H9 (cell line): ENCODE results near the gene BEX2. TPM values are rescaled to one million over a fixed set of nuclear protein-coding genes. Genes with fewer than 3 reads are reported as not detected.

Source experiments
- DNase-seq: peaks from one replicate; pipeline ENCODE4 v3.0.0-alpha.2; 2017
- H2AFZ ChIP-seq: one replicate; pipeline ENCODE4 v1.6.1; 2013; ENCODE audit warnings: mild to moderate bottlenecking, low read length, control low read depth, moderate library complexity
- H2AK5ac ChIP-seq: 2 replicates; pipeline ENCODE4 v1.6.1; 2013; ENCODE audit warnings: low read length, control low read depth, mixed read lengths; ENCODE audit not compliant: insufficient read length
- H2BK120ac ChIP-seq: one replicate; pipeline ENCODE4 v1.6.1; 2013; ENCODE audit warnings: low read depth, mild to moderate bottlenecking, low read length, control low read depth, inconsistent platforms; ENCODE audit not compliant: poor library complexity, severe bottlenecking
- H2BK12ac ChIP-seq: 2 replicates; pipeline ENCODE4 v1.6.1; 2013; ENCODE audit warnings: low read length, control low read depth, mixed read lengths, low read depth; ENCODE audit not compliant: insufficient read length
- H2BK15ac ChIP-seq: 2 replicates; pipeline ENCODE4 v1.6.1; 2013; ENCODE audit warnings: low read depth, low read length, control low read depth
- H2BK20ac ChIP-seq: one replicate; pipeline ENCODE4 v1.6.1; 2013; ENCODE audit warnings: low read depth, mild to moderate bottlenecking, low read length, control low read depth, inconsistent platforms; ENCODE audit not compliant: poor library complexity, severe bottlenecking
- H2BK5ac ChIP-seq: 2 replicates; pipeline ENCODE4 v1.6.1; 2013; ENCODE audit warnings: low read length, control low read depth, mixed read lengths; ENCODE audit not compliant: insufficient read length
- H3K14ac ChIP-seq: 2 replicates; pipeline ENCODE4 v1.6.1; 2013; ENCODE audit warnings: low read length, control low read depth; ENCODE audit not compliant: insufficient read depth
- H3K18ac ChIP-seq: 2 replicates; pipeline ENCODE4 v1.6.1; 2013; ENCODE audit warnings: low read depth, mild to moderate bottlenecking, mixed read lengths, low read length, control low read depth; ENCODE audit not compliant: insufficient read length
- H3K23ac ChIP-seq: 2 replicates; pipeline ENCODE4 v1.6.1; 2013; ENCODE audit warnings: low read length, control low read depth, mixed read lengths, low read depth; ENCODE audit not compliant: insufficient read length
- H3K23me2 ChIP-seq: 2 replicates; pipeline ENCODE4 v1.6.1; 2013; ENCODE audit warnings: low read depth, mild to moderate bottlenecking, mixed read lengths, low read length, control low read depth; ENCODE audit not compliant: insufficient read length, poor library complexity, severe bottlenecking
- H3K27ac ChIP-seq: 2 replicates; pipeline ENCODE4 v1.5.1; 2013; ENCODE audit warnings: low read length, control low read depth, mixed read lengths, low read depth; ENCODE audit not compliant: insufficient read length
- H3K27me3 ChIP-seq: 2 replicates; pipeline ENCODE4 v1.6.1; 2013; ENCODE audit warnings: low read length, control low read depth, inconsistent platforms; ENCODE audit not compliant: insufficient read depth
- H3K4ac ChIP-seq: 2 replicates; pipeline ENCODE4 v1.6.1; 2013; ENCODE audit warnings: low read depth, mild to moderate bottlenecking, control low read depth, inconsistent platforms, low read length, moderate library complexity
- H3K4me1 ChIP-seq: 2 replicates; pipeline ENCODE4 v1.6.1; 2013; ENCODE audit warnings: low read length, control low read depth, inconsistent platforms; ENCODE audit not compliant: insufficient read depth
- H3K4me2 ChIP-seq: 2 replicates; pipeline ENCODE4 v1.6.1; 2013; ENCODE audit warnings: low read length, control low read depth, mixed read lengths; ENCODE audit not compliant: insufficient read length, insufficient read depth
- H3K56ac ChIP-seq: 2 replicates; pipeline ENCODE4 v1.6.1; 2013; ENCODE audit warnings: low read depth, mild to moderate bottlenecking, mixed read lengths, low read length, control low read depth; ENCODE audit not compliant: insufficient read length
- H3K79me1 ChIP-seq: 2 replicates; pipeline ENCODE4 v1.6.1; 2013; ENCODE audit warnings: low read depth, mild to moderate bottlenecking, moderate library complexity, low read length, control low read depth, inconsistent platforms; ENCODE audit not compliant: insufficient read depth, poor library complexity, severe bottlenecking
- H3K79me2 ChIP-seq: 2 replicates; pipeline ENCODE4 v1.6.1; 2013; ENCODE audit warnings: low read length, control low read depth, inconsistent platforms; ENCODE audit not compliant: insufficient read depth
- H3K9ac ChIP-seq: 2 replicates; pipeline ENCODE4 v1.6.1; 2013; ENCODE audit warnings: low read length, control low read depth, mixed read lengths; ENCODE audit not compliant: insufficient read length; ENCODE audit errors: extremely low read depth
- H3K9me3 ChIP-seq: one replicate; pipeline ENCODE4 v1.6.1; 2013; ENCODE audit warnings: low read depth, low read length, inconsistent platforms; ENCODE audit not compliant: control insufficient read depth
- H3T11ph ChIP-seq: one replicate; pipeline ENCODE4 v1.6.1; 2013; ENCODE audit warnings: mild to moderate bottlenecking, low read length, control low read depth, inconsistent platforms
- H4K20me1 ChIP-seq: one replicate; pipeline ENCODE4 v1.6.1; 2013; ENCODE audit not compliant: control insufficient read depth, insufficient read length, insufficient read depth
- H4K5ac ChIP-seq: 2 replicates; pipeline ENCODE4 v1.6.1; 2013; ENCODE audit warnings: low read depth, mild to moderate bottlenecking, mixed read lengths, low read length, control low read depth; ENCODE audit not compliant: insufficient read length
- H4K8ac ChIP-seq: replicated peaks from 2 replicates; pipeline ENCODE4 v1.6.1; 2013; ENCODE audit warnings: low read length, control low read depth, mixed read lengths, low read depth; ENCODE audit not compliant: insufficient read length
- H4K91ac ChIP-seq: 2 replicates; pipeline ENCODE4 v1.6.1; 2013; ENCODE audit warnings: low read depth, mild to moderate bottlenecking, moderate library complexity, mixed read lengths, low read length, control low read depth; ENCODE audit not compliant: insufficient read length
- H3K27ac Mint-ChIP-seq, 3 experiments: 2 replicates in 2 of 3; 3 replicates in 1 of 3; pipeline ENCODE4 v1.8.0; 2020 to 2021; ENCODE audit warnings: mixed read lengths in 3 of 3, mild to moderate bottlenecking in 1 of 3, moderate library complexity in 1 of 3
- H3K27me3 Mint-ChIP-seq: 2 replicates; pipeline ENCODE4 v1.8.0; 2021; ENCODE audit warnings: low read depth, mild to moderate bottlenecking, moderate library complexity, mixed read lengths
- H3K36me3 Mint-ChIP-seq, 3 experiments: 2 replicates in 2 of 3; 3 replicates in 1 of 3; pipeline ENCODE4 v1.8.0; 2020 to 2021; ENCODE audit warnings: low read depth in 3 of 3, mixed read lengths in 3 of 3; ENCODE audit not compliant: insufficient read depth in 1 of 3
- H3K4me1 Mint-ChIP-seq, 2 experiments: 2 replicates each; pipeline ENCODE4 v1.8.0; 2020; ENCODE audit warnings: mixed read lengths in 2 of 2
- H3K4me3 Mint-ChIP-seq, 2 experiments: 2 replicates in 1 of 2; 3 replicates in 1 of 2; pipeline ENCODE4 v1.8.0; 2020 to 2021; ENCODE audit warnings: mild to moderate bottlenecking in 2 of 2, mixed read lengths in 2 of 2, moderate library complexity in 1 of 2
- H3K9me3 Mint-ChIP-seq, 2 experiments: 2 replicates in 1 of 2; 3 replicates in 1 of 2; pipeline ENCODE4 v1.8.0; 2020; ENCODE audit warnings: mild to moderate bottlenecking in 2 of 2, mixed read lengths in 2 of 2, moderate library complexity in 1 of 2
- WGBS: extraction: QIAGEN DNeasy Blood & Tissue Kit; methylation state at CpG from one replicate; pipeline ENCODE4 v1.1.7; 2013; ENCODE audit warnings: missing lambda C conversion rate, low lambda C conversion rate, mixed read lengths; ENCODE audit not compliant: insufficient read length; ENCODE audit errors: extremely low coverage; 5-methylcytosine and 5-hydroxymethylcytosine counted together
- total RNA-seq: library from RNA; stranded (reverse); gene quantifications from 2 replicates; pipeline ENCODE4 v1.2.1, GENCODE V29; 2021
- TF ChIP-seq, protein P1 (sequence below): fragments of 200-600 bp; sonication (generic); conservative IDR thresholded peaks from 3 replicates; pipeline ENCODE4 v1.8.0; 2021; ENCODE audit warnings: antibody characterized with exemption, mild to moderate bottlenecking

The BEX2 gene
- total RNA-seq, 1 experiment from 2014 or later: 29.6 TPM

DNA sequence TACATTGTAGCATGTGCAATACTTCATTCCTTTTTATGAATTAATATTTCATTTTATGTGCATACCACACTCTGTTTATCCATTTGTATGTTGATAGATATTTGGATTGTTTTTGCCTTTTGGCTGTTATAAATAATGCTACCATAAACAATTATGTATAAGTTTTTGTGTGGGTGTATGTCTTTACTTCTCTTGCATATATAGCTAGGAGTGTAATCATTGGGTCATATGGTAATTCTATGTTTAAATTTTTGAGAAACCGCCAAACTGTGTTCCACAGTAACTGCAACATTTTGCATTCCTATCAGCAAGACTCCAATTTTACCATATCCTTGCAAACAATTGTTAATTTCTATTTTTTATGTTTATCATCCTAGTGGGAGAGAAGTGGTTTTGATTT, 31.2 kb downstream of the BEX2 start:
- Histone ChIP-seq H3K27me3 (no peaks in the 10 kb centered on the region), H3K4me2 (no peak overlapping the region), H3K4ac (no peak overlapping the region), H3K27ac (no peak overlapping the region), H3K18ac (no peak overlapping the region), H2AFZ (no peak overlapping the region), H2BK20ac (no peak overlapping the region), H4K8ac (no peak overlapping the region), H2AK5ac (no peak overlapping the region), H3K23me2 (no peaks in the 10 kb centered on the region), H2BK15ac (no peak overlapping the region), H3K14ac (no peak overlapping the region), H4K91ac (no peak overlapping the region), H3T11ph (no peak overlapping the region), H3K9me3 (no peaks in the 10 kb centered on the region), H2BK5ac (no peak overlapping the region), H3K9ac (no peak overlapping the region), H2BK12ac (no peak overlapping the region), H3K79me2 (no peaks in the 10 kb centered on the region), H4K5ac (no peak overlapping the region), H3K79me1 (no peaks in the 10 kb centered on the region), H3K56ac (no peak overlapping the region), H2BK120ac (no peak overlapping the region), H3K4me1 (no peaks in the 10 kb centered on the region), H4K20me1 (no peaks in the 10 kb centered on the region), H3K23ac (no peak overlapping the region)
- Mint-ChIP-seq H3K27me3 (peaks cover 18% of the 10 kb centered on the region), H3K27ac (no peak overlapping the region), H3K4me3 (no peak overlapping the region), H3K36me3 (peaks cover 0 to 8% (median 5%) of the 10 kb centered on the region in 3 experiments; a peak in 5 of 7 replicates), H3K4me1 (peaks cover 0 to 4% of the 10 kb centered on the region in 2 experiments; a peak in 1 of 4 replicates), H3K9me3 (peaks cover 13 to 79% of the 10 kb centered on the region in 2 experiments)
- DNase-seq: no peak
- TF ChIP-seq, protein P1, sequence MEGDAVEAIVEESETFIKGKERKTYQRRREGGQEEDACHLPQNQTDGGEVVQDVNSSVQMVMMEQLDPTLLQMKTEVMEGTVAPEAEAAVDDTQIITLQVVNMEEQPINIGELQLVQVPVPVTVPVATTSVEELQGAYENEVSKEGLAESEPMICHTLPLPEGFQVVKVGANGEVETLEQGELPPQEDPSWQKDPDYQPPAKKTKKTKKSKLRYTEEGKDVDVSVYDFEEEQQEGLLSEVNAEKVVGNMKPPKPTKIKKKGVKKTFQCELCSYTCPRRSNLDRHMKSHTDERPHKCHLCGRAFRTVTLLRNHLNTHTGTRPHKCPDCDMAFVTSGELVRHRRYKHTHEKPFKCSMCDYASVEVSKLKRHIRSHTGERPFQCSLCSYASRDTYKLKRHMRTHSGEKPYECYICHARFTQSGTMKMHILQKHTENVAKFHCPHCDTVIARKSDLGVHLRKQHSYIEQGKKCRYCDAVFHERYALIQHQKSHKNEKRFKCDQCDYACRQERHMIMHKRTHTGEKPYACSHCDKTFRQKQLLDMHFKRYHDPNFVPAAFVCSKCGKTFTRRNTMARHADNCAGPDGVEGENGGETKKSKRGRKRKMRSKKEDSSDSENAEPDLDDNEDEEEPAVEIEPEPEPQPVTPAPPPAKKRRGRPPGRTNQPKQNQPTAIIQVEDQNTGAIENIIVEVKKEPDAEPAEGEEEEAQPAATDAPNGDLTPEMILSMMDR: no peak
- no CpG with 5 or more reads among the region's 1 CpG for WGBS
